Muscle of arm (tissue), 12 donors: Measurements from ENCODE around the gene TDG. TPM values are rescaled to one million over a fixed set of nuclear protein-coding genes. Genes with fewer than 3 reads are reported as not detected.
A peak's percentile ranks its signal among the peaks of the same experiment; 100 is the strongest.
"Not testable (repeated sequence)": the region's sequence is repeated elsewhere in the genome, so short reads cannot be mapped to it uniquely, and the experiment has no call there.

Source experiments
- DNase-seq: peaks from one replicate; pipeline ENCODE4 v3.0.0-alpha.2; 2013
- polyA plus RNA-seq, 12 donors: library from polyadenylated mRNA; unstranded; fragments of 120-200 nt; gene quantifications; one replicate each; pipeline ENCODE4 v1.2.1, GENCODE V29; 2013; ENCODE audit not compliant: insufficient read length in 12 of 12

The TDG gene
- polyA plus RNA-seq, 12 donors = 24.4 to 62.3 (median 35.2) TPM; not detected in 1

- DNase-seq = no peak
Measured at GRCh38 chr12:104011253-104011652, 45.6 kb downstream of the TDG start.

GRCh38 chr12:104012331-104012730 is 46.7 kb downstream of the TDG start:
- DNase-seq = no peak

GRCh38 chr12:104021862-104022261 is 56.2 kb downstream of the TDG start:
- not testable (repeated sequence) for DNase-seq

GRCh38 chr12:104022786-104023185 is 57.1 kb downstream of the TDG start:
- peak; percentile 48 for DNase-seq

- DNase-seq = no peak
Measured at GRCh38 chr12:104023710-104024109, 58.0 kb downstream of the TDG start.

GRCh38 chr12:104024348-104024747 is 58.7 kb downstream of the TDG start:
- DNase-seq = no peak

- DNase-seq = no peak
Measured at GRCh38 chr12:104025771-104026170, 60.1 kb downstream of the TDG start.

- no peak for DNase-seq
Measured at GRCh38 chr12:104026841-104027599, 61.3 kb downstream of the TDG start.

GRCh38 chr12:104030596-104030995 is 64.9 kb downstream of the TDG start:
- not testable (repeated sequence) for DNase-seq

GRCh38 chr12:104036143-104036542 is 70.5 kb downstream of the TDG start:
- not testable (repeated sequence) for DNase-seq

Other genes with a start within 250 kb of the TDG start
- 10 to 100 TPM in 6 of 12 donors, 1 to 10 TPM in 5, not detected in 1; 4.7 to 15.6 (median 10.6) TPM for gene NT5DC3, start 124.6 kb upstream of the TDG start, polyA plus RNA-seq
- gene HSP90B1, start 35.5 kb upstream of the TDG start, polyA plus RNA-seq = 100 to 1,000 TPM in 11 of 12 donors, not detected in 1; 267 to 600 (median 422) TPM
- 100 to 1,000 TPM in 1 of 12 donors, 10 to 100 TPM in 10, not detected in 1; 47.4 to 104 (median 69.2) TPM for gene GLT8D2, start 84.3 kb downstream of the TDG start, polyA plus RNA-seq
- gene HCFC2, start 98.7 kb downstream of the TDG start, polyA plus RNA-seq = 10 to 100 TPM in 11 of 12 donors, not detected in 1; 25.4 to 40.0 (median 30.9) TPM
- 10 to 100 TPM in 11 of 12 donors, not detected in 1; 32.3 to 72.4 (median 50.6) TPM for gene NFYB, start 172.3 kb downstream of the TDG start, polyA plus RNA-seq
- gene TXNRD1, start 249.9 kb downstream of the TDG start, polyA plus RNA-seq = 10 to 100 TPM in 11 of 12 donors, not detected in 1; 35.8 to 46.6 (median 40.5) TPM